ENCODE data around the gene ART4.

Gene ART4

DNA sequence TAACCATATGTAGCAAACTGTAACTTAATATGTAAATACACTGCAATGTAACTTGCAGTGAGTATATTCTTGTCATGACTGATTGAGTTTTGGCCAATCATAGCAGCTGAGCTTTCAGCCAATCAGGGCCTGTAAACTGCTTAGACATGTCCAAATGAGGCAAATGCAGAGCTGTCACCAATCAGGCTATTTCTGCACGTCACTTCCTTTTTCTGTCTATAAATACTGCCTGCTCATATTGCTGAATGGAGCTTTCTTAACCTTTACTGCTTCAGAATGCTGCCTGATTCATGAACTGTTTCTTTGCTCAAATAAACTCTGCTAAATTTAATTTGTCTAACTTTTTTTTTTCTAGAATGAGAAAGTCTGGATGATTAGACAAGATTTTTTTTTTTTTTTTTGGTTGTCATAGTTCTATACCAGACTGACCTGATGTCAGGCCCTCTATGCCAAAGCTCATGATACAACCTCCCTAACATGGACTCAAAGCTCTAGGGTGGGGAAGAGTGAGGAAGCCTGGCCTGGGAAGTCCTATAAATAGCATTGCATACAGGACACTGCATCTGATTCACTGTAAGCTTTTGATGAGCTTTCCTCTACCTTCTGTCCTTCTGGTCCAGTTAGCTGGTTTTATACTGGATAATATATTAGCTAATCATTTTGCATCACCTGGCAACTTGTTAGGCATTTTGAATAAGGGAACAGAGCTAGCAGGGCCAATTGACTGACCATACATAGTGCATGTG, 30.3 kb upstream of the ART4 start:
- CTCF ChIA-PET = interaction anchor here (0.7 to 2.2 kb wide), 7 partner anchors 16 to 37 kb away, joined by 3 to 12 read pairs (median 4); no protein-coding TSS in a partner anchor
- POLR2A ChIA-PET = interaction anchor here (0.7 kb wide), 1 partner anchor 103 kb away, joined by 3 read pairs; no protein-coding TSS in a partner anchor
- no peak for DNase-seq (ENCODE audit: extremely low spot score)
- TF ChIP-seq, protein P1, sequence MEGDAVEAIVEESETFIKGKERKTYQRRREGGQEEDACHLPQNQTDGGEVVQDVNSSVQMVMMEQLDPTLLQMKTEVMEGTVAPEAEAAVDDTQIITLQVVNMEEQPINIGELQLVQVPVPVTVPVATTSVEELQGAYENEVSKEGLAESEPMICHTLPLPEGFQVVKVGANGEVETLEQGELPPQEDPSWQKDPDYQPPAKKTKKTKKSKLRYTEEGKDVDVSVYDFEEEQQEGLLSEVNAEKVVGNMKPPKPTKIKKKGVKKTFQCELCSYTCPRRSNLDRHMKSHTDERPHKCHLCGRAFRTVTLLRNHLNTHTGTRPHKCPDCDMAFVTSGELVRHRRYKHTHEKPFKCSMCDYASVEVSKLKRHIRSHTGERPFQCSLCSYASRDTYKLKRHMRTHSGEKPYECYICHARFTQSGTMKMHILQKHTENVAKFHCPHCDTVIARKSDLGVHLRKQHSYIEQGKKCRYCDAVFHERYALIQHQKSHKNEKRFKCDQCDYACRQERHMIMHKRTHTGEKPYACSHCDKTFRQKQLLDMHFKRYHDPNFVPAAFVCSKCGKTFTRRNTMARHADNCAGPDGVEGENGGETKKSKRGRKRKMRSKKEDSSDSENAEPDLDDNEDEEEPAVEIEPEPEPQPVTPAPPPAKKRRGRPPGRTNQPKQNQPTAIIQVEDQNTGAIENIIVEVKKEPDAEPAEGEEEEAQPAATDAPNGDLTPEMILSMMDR (IDR thresholded peaks at IDR 0.05; ENCODE audit: control extremely low read depth, extremely low read depth, low read depth, missing control alignments) = no peak

DNA sequence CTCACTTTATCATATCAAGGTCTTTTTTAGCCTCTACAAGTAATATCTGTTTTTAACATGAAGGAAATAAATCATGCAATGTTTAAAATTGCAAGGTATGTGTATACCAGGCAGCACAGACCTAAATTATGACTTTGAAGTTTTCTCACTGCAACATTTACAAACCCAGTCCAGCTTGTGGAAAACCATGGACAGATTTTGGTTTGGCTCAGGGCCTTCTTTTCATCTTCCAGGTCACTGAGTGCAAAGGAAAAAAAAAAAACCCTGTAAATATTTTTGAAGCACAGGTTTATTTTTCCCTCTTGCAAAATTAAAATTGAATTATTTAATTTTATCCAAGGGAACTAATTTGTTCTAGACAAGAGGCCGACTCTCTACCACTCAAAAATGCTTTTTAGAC, 28.6 kb upstream of the ART4 start:
- POLR2A ChIA-PET = no interaction called here
- TF ChIP-seq, protein P1 (IDR thresholded peaks at IDR 0.05; ENCODE audit: control extremely low read depth, extremely low read depth, low read depth, missing control alignments) = no peak
- no peak for DNase-seq (ENCODE audit: extremely low spot score)
- CTCF ChIA-PET = no interaction called here

DNA sequence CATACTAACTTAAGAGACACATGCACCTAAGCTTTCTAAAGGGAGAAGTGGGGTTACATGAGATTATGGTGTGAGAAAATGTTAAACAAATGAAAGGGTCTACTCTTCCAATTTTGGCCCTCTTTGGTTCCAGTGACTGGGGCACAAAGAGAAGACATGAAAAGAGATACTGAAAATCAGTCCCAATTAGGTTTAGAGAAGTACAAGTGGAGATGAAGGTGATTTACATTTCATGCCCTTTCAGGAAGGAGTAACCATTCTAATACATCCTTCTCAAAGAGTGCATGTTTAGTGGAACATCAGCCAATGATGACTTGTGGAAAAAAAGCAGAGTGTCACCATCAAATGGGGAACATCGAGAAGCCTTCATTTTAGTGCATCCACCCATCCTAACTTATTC, 27.9 kb upstream of the ART4 start:
- TF ChIP-seq, protein P1 (IDR thresholded peaks at IDR 0.05; ENCODE audit: control extremely low read depth, extremely low read depth, low read depth, missing control alignments) = no peak

DNA sequence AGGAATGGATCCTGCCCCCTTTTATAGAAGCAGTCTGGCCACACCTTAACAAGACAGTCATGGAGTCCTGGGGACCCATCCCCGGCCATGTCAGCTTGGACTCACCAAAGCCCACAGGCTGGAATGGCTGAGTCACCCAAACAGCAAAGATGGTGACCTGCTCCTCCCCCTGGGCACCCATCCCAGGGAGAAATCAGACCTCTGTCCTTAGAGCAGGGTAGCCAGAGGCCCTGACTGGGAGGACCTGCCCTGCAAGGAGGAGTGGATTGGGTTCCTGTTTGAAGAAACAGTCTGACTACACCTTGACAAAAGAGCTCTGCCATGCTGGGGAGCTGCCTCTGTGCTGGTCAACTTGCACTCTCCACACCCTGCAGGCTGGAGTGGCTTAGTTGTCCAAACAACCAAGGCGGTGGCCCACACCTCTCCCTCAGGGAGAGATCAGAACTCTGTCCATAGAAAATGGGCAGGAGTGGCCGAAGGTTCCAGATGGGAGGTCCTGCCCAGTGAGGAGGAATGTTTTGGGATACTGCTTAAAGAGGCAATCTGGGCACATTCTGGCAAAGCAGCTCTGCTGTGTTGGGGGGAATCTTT, 25.7 kb upstream of the ART4 start:
- no peak for DNase-seq (ENCODE audit: extremely low spot score)
- ChIA-PET POLR2A (interaction anchor here (0.6 kb wide), 1 partner anchor 43 kb away, joined by 4 read pairs; no protein-coding TSS in a partner anchor), CTCF (interaction anchor here (0.9 to 1.5 kb wide), 2 partner anchors 34 to 352 kb away, joined by 3 read pairs; partner anchors contain the start of gene RERG)
- TF ChIP-seq, protein P1 (IDR thresholded peaks at IDR 0.05; ENCODE audit: control extremely low read depth, extremely low read depth, low read depth, missing control alignments) = no peak

More for the DNA sequence above, 27.9 kb upstream of the ART4 start:
- ChIA-PET POLR2A (no interaction called here), CTCF (interaction anchor here (1.0 to 1.7 kb wide), 2 partner anchors 21 to 24 kb away, joined by 3 to 4 read pairs; no protein-coding TSS in a partner anchor)
- no peak for DNase-seq (ENCODE audit: extremely low spot score)

DNA sequence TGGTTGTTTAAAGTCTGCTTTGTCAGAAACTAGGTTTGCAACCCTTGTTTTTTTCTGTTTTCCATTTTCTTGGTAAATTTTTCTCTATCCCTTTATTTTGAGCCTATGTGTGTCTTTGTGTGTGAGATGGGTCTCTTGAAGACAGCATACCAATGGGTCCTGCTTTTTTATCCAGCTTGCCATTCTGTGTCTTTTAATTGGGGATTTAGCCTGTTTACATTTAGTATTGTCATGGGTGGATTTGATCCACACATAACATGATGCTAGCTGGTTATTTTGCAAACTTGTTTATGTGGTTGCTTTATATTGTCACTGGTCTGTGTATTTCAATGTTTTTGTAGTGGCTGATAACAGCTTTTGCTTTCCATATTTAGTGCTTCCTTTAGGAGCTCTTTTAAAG, 17.2 kb upstream of the ART4 start:
- ChIA-PET CTCF (no interaction called here), POLR2A (no interaction called here)
- no peak for DNase-seq (ENCODE audit: extremely low spot score)
- TF ChIP-seq, protein P1 (IDR thresholded peaks at IDR 0.05; ENCODE audit: control extremely low read depth, extremely low read depth, low read depth, missing control alignments) = no peak

DNA sequence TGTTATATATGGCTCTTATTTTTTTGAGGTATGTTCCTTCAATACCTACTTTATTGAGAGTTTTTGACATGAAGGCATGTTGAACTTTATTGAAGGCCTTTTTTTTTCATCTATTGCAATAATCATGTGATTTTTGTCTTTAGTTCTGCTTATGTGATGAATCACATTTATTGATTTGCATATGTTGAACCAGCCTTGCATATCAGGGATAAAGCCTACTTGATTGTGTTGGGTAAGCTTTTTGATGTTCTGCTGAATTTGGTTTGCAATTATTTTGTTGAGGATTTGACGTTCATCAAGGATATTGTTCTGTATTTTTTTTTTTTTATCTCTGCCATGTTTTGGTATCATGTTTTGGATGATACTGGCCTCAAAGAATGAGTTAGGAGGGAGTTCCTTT, 15.2 kb upstream of the ART4 start:
- ChIA-PET POLR2A (no interaction called here), CTCF (no interaction called here)
- DNase-seq (ENCODE audit: extremely low spot score) = no peak
- TF ChIP-seq, protein P1 (IDR thresholded peaks at IDR 0.05; ENCODE audit: control extremely low read depth, extremely low read depth, low read depth, missing control alignments) = no peak
